OCI-M1 (cell line): ENCODE data around the gene LINGO3.

ENCODE experiments used
- DNase-seq: peaks from one replicate; lab custom pipeline; 2025; lab: John Stamatoyannopoulos, UW

Gene LINGO3

DNA sequence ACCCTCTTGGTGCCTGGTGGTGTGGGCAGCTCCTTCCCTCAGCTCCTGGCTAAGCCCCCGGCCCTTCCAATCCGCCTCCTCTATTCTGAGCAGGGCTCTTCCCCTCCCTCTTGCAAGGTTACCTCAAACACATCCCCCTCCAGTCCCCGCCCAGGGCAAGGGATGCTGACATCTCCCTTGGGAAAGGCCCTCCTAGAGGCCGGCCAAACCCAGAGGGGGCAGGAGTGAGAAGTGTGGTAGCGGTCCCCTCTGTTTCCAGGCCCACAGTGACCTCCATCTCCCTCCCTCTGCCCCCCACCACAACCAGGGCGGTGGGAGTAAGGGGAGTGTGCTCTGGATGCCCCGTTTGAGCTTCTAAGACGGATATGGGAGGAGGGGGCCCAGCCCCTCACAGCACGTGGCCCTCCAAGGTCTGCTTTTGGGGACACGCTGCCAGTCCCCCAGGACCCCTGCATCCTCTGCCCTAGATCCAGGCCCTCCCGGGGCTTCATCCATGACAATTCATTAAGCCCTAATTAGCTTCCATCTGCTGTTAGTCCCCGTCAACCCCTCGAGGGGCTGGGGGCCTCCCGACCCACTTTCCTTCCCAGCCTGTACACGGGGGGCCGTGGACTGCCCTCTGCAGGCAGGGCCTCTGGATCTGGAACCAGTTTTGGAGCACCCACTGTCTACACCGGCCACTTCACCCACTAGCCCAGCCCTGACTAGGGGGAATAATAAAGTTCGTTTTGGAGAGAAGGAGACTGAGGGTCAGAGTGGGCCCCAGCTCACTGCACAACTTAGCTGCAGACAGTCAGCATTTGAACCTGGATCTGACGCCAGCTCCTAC is 2.3 kb downstream of the LINGO3 start:
- DNase-seq = no peak

DNA sequence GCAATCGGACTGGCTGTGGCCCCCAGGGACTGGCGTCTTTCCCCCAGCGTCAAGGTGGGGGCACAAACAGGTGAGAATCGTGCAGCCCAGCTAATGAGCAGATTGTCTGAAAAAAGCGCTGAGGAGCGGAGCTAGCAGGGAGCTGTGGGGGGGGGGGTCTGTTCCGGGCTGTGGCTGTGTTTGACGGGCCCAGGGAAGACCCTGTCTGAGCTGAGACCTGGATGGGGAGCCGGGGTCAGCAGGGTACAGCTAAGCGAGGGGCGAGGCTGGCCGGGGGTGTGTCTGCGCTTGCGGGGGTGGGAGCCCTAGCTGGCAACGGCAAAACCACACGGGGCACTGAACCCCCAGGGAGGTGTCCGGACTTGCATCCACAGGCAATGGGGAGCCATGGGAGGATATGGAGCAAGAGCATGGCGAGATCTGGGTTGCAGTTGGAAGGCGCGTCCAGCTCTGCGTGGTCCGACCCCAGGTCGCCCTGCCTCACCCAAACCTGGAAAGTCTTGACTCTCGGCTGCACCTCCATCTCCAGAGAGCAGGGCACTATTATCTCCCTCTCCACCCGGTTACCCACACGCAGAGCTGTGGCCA is 4.6 kb downstream of the LINGO3 start:
- no peak for DNase-seq

DNA sequence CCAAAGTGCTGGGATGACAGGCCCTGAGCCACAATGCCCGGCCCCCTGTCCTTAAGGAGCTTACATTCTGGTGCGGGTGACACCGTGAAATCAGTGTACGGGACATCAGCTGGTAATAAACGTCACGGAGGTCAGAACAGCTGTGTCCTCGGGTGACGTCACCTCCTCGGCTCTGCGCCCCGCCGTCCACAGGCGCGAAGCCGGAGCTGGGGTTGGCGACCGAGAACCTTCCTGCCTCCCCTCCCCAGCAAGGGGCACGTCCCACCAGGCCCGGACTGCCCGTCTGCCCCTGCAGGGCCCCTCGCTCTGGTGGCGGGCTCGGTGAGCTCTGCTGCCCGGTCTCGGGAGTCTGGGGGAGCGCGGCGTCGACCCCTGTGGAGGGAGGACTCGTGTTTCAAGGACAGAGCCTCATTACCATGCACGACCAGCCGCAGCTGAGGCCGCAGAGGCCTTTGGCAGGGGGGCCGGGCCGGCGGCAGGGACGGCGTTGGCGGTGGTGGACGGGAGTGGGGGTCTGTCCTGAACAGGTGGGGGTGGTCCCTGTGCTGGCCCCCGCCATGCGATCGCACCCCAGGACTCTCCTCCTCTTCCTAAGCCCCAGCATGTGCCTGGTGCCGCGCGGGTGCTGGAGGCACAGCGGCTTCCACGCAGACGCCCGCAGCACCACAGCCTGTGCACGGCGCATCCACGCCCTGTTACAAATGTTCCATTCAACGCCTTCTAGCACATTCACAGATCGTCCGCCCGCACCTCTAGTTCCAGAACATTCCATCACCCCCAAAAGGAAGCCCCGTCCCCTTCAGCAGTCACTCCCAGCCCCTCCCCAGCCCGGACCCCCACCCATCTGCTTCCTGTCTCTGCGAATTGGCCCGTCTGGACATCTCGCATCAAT is 5.4 kb downstream of the LINGO3 start:
- DNase-seq = no peak

GRCh38 chr19:2300533-2300932 is 7.4 kb downstream of the LINGO3 start:
- DNase-seq = no peak

DNA sequence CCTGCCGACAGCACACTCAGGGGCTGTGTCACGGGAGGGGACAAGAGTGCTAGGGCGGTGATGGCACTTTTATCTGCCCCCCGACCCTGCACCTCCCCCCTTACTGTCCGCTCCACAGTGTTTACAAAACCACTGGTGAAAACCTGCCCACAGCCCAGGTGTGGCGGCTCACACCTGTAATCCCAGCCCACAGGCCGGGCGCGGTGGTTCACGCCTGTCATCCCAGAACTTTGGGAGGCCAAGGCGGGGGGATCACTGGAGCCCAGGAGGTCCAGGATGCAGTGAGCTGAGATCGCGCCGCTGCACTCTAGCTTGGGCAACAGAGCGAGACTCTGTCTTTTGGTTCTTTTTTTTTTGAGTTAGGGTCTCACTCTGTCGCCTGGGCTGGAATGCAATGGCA is 11.8 kb downstream of the LINGO3 start:
- DNase-seq = no peak

DNA sequence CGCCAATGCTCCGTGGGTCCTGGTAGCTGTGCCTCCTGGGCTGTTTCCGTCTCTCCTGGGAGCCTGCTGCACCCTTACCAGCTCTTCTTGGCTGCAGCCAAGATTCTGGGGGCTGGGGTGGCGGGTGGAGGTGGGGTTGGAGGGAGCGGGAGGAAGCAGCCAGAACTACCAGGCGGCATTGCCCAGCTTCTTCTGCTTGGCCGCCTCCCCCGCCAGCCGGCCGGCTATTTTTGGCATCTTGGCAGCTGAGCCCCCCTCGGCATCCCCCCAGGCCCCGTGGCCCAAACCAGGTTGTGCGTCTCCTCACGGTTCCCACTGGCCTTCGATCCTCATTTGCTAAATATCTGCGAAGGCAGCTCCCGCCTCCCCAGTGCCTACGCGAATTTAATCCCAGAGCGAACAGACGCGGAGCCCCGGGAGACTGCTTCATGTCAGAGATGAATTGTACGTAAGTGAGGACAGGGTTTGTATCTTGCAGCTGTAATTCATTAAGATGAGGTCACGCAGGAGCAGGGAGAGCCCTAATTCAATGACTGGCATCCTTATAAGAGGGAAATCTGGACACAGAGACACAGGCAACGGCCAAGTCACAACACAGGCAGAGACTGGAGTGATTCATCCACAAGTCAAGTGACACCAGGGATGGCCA is 13.1 kb downstream of the LINGO3 start:
- DNase-seq = no peak

DNA sequence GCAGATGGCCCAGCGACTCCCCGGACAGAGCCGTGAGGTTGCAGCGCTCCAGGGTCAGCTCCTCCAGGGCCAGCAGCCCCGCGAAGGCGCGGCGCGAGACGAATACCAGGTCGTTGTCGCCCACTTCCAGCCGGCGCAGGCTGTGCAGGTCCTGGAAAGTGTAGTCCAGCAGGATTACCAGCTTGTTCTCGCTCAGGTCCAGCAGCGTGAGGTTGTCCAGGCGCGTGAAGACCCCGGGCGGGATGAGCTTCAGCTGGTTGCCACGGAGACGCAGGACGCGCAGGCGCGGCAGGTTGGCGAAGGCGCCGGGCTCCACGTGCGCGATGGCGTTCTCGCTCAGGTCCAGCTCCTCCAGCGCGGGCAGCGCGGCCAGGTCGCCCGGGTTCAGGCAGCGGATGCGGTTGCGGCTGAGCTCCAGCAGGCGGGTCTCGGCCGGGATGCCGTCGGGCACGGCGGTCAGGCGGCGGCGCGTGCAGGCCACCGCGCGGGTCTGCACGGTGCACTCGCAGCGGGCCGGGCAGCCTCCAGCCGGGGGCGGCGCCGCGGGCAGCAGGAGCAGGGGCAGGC is 16.7 kb downstream of the LINGO3 start:
- no peak for DNase-seq

DNA sequence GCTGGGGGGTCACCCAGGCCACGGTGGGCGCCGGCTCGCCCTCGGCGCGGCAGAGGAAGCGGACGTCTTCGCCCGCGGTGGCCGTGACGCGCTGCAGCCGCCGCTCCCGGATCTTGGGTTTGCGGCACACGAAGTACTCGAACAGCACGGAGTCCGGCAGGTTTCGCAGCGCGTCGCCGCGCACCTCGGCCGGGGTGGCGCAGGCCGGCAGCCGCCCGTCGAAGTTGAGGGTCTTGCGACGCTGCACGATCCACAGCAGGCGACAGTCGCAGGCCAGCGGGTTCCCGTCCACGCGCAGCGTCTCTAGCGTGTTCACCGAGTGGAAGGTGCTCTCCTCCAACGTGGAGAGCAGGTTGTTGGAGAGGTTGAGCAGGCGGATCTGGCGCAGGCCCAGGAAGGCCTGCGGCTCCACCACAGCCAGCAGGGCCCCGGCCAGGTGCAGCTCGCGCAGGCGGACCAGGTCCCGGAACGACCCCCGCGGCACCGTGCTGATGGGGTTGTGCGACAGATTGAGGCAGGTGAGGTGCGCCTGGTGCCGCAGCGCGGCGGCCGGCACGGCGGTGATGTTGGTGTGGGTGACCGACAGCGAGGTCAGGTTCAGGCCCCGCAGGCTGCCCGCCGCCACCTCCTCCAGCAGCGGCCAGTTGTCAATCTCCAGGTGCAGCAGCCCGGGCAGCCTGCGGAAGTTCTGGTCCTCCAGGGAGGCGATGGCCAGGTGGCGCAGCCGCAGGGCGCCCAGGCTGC is 17.3 kb downstream of the LINGO3 start:
- DNase-seq = no peak

DNA sequence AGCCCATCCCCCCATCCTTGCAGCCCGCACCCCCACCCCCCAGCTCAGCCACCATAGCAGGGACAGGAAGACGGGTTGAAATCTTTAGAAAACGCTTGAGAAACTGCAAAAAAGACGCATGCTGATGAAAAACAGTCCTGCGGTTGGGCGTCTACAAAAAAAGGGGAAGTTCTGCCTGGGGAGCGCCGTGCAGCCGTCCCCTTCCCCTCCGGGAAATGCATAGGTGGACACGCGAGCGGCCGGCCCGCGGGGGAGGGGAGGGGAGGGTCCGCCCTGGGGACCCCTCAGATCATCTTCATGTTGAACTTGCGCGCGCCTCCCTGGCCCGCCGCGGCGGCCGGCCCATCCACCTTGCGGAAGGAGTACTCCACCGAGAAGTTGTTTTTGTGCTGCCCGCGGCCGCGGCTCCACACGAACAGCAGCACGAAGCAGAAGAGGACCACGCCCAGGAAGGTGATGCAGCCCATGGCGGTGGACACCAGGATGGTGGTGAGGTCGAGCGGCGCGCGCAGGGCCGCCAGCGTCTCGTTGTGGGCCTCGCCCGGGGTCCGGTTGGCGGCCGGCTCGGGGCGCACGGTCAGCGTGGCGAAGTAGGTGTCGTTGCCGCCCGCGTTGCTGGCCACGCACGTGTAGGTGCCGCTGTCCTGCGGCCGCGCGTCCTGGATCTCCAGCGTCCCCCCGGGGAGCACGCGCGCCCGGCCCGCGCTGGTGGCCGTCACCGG is 18.1 kb downstream of the LINGO3 start:
- DNase-seq = peak; percentile 88

DNA sequence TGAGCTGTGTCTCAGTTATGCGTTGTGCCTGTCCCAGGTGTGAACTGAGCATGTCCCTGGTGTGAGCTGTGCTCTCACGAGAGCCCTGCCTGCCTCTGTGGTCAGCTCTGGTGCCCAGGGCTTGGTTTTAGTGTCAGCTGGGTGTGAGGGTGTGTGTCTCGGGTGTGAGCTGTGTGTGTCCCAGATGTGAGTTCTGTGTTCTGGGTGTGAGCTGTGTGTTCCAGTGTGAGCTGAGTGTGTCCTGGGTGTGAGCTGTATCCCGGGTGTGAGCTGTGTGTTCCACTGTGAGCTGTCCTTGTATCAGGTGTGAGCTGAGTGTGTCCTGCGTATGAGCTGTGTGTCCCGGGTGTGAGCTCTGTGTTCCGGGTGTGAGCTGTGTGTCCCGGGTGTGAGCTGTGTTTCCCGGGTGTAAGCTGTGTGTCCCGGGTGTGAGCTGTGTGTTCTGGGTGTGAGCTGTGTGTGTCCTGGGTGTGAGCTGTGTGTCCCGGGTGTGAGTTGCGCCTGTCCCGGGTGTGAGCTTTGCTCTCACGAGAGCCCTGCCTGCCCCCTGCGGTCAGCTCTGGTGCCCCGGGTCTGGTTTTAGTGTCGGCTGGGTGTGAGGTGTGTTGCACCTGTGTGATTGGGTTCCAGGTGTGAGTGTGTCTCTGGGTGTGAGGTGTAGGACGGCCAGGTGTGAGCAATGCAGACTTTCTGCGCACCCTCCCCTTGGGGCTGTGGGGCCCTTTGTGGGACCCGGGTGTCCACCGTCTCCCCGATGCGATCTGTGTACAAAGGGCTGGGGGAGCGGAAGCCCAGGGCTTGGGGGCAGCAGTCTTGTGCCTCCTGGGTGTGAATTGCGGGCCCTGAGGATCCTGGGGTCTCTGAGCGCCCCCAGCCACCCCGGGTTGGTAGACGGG is 18.9 kb downstream of the LINGO3 start:
- DNase-seq = no peak

DNA sequence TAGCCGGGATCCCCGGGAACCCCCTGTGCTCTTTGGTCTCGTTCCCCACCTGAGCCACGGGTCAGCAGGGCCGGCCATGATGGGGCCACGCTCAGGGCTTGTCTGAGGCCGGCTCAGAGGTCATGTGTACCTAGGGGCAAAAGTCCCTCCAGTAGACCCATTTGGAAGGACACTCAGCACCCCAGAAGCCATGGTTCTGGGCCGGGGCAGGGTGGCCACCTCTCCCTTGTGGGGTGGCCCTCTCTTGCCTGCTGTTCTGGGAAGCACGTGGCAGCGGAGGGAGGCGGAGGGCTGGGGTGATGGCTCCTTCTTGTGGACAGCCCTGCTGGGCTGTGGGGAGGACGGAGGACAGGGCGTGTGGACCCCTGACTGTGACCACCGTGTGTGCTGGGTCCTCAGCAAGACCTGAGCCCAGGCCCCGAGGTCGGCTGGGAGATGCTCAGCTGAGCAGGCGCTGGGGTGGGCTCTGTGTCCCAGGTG is 19.6 kb downstream of the LINGO3 start:
- DNase-seq = no peak

DNA sequence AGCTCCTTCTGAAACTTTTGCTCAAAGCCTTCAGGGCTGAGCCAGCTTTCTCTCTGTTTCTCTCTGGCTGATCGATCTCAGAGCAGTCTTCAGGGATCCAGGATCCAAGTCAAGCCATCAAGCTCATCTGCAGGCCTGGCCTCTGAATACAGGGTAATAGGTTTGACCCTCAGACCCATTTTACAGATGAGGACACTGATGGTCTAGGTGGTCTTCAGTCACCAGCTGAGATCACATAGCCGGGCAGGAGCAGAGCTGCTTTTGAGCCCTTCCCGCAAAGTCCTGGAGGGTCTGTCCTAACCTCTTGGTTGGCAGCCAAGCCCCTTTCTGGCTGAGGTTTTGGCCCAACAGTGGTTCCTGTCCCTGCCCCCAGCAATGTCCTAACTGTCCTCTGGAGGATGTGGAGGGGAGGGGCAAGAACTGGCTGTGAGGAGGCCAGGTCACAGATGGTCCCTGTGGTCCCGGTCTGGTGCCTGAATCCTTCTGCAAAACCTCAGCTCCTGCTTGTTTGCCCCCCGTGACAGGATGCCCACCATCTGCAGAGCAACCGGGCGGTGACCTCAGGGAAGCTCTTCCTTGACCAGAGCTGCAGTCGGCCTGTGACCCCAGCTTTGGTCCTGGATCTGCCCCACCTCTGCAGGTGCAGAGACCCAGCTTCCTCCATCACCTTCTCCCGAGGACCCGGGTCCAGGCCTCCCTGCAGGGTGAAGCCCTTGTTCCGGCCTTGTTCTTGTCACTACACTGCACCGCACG is 20.2 kb downstream of the LINGO3 start:
- DNase-seq = no peak

GRCh38 chr19:2286402-2287140 is 21.4 kb downstream of the LINGO3 start:
- no peak for DNase-seq

DNA sequence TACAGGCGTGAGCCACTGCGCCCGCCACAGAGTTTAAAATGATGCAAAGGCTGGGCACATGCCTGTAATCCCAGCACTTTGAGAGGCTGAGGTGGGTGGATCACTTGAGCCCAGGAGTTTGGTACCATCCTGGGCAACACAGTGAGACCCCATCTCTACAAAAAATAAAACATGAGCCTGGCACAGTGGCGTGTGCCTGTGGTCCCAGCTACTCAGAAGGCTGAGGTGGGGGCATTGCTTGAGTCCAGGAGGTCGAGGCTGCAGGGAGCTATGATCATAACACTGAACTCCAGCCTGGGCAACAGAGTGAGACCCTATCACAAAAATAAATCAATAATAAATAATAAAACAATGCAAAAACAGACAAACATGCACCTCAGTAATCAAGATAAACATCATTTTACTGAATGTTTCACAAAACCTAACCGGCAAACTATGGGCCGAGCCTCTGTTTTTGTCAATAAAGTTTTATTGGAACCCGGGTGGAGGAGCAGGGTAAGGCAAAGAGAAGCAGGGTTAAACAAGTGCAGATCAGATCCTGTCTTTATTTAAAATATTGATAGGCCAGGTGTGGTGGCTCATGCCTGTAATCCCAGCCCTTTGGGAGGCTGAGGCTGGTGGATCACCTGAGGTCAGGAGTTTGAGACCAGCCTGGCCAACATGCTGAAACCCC is 24.0 kb downstream of the LINGO3 start:
- no peak for DNase-seq

DNA sequence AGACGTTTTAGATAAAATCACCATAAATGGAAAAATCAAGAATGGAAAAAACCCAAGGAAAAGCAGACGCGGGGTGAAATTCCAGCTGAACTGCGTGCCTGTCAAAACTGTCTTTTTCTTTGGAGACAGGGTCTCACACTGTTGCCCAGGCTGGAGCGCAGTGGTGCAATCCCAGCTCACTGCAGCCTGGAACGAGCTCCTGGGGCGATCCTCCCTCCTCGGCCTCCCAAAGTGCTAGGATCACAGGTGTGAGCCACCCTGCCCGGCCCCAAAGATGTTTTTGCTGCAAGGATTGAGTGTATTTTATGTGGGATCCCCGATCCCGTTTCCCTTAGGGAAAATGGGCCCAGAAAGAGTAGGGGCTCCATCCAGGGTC is 25.1 kb downstream of the LINGO3 start:
- no peak for DNase-seq

DNA sequence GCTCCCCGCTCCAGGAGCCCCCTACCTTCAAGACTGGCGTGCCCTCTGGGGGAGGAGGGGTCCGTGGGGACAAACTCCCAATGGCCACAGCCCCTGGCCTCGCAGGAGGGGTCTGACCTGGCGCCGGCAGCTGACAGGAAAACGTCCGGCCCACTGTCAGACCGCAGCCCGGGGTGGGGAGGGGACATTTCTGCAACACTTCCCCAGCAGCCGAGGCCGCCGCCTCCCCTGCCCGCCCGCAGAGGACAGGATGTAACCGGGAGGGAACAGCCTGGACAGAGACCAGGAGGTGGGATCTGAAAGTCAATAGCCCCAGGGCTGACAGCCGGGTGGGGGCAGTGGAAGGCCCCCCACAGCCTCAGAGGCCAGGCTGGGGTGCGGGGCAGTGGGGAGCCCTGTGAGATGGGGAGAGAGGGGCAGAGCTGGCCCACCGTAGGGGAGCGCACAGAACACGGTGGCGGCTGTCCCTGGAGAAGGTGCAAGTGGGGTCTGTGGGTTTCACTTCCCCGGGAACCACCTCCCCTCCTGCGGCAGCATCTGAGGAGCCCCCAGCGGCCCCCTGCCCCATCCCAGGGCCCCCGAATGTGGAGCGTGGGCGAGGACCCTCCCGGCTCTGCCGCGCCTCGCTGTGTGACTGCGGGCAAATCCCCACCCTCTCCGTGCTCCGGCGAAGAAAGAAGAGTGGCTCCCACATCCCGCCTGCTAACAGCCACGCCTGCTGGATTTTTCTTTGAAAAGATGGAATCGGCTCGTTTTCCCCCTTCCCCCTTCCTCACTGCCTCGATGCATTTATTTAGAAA is 25.7 kb downstream of the LINGO3 start, which contains the start of gene PEAK3:
Gene PEAK3, minus strand, starts transcription at position 114 of the 800 bp plus-strand sequence. CDS start 1,244 bp downstream, outside the sequence.
- DNase-seq = peak; percentile 84
